ENCODE data around the gene MARK2.

GRCh38 chr11:63944987-63945386, 106.1 kb downstream of the MARK2 start:
- TF ChIP-seq CTCF (IDR thresholded peaks at IDR 0.05 in 2 of 3, conservative IDR thresholded peaks at IDR 0.05 in 1 of 3; ENCODE audit: control insufficient read depth in 2 of 3, extremely low read depth in 1 of 3, insufficient read depth in 1 of 3, low read depth in 3 of 3, low read length in 3 of 3) (no peak), MAX (IDR thresholded peaks at IDR 0.05; ENCODE audit: low read depth, low read length) (no peak), SP1 (IDR thresholded peaks at IDR 0.05; ENCODE audit: low read depth, low read length) (no peak)

All from GM12878 (cell line).